ENCODE measurements around the gene PCDHA1. TPM values are rescaled to one million over a fixed set of nuclear protein-coding genes. Genes with fewer than 3 reads are reported as not detected.
A peak's percentile ranks its signal among the peaks of the same experiment; 100 is the strongest.

The PCDHA1 gene
- total and polyA plus RNA-seq, 9 of the 15 experiments (the other 6 are each of a cell fraction or from before 2014, with no cell fraction given), result not detected

DNA sequence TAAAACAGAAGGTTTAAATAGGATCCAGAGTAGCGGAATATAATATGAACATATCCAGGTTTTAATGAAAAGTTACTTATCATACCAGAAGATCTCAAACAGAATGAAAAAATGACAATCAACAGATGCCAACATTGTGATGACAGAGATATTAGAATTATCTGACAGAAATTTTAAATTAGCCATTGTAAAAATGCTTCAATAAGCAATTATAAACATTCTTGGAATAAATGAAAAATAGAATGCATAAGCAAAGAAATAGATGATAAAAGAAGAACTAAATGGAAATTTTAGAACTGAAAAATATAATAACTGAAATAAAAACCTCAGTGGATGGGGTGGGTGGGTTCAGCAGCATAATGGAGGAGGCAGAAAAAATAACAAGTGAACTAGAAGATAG is 48.5 kb upstream of the PCDHA1 start:
- FAIRE-seq, result no peak
- no peak for TF ChIP-seq SNIP1 (IDR thresholded peaks at IDR 0.05; ENCODE audit: low read depth)
- no peak for TF ChIP-seq ZNF445 (CRISPR knock-in tag; IDR thresholded peaks at IDR 0.05; ENCODE audit: low read depth)
- TF ChIP-seq ETV5 (CRISPR knock-in tag; IDR thresholded peaks at IDR 0.05; ENCODE audit: low read depth), result no peak
- no peak for TF ChIP-seq KAT7 (CRISPR knock-in tag; IDR thresholded peaks at IDR 0.05; ENCODE audit: borderline replicate concordance)
- TF ChIP-seq C11orf30 (IDR thresholded peaks at IDR 0.05; ENCODE audit: low read depth), result 0 out of 2 replicates have a peak, but pooled peaks have one; percentile 5
- no peak for TF ChIP-seq GATA2 (CRISPR knock-in tag; IDR thresholded peaks at IDR 0.05)
- no peak for TF ChIP-seq POU5F1 (IDR thresholded peaks at IDR 0.05; ENCODE audit: borderline replicate concordance, low read depth, low read length, partially characterized antibody)
- no peak for TF ChIP-seq TAF7 (tag; IDR thresholded peaks at IDR 0.05)
- TF ChIP-seq, protein P1, sequence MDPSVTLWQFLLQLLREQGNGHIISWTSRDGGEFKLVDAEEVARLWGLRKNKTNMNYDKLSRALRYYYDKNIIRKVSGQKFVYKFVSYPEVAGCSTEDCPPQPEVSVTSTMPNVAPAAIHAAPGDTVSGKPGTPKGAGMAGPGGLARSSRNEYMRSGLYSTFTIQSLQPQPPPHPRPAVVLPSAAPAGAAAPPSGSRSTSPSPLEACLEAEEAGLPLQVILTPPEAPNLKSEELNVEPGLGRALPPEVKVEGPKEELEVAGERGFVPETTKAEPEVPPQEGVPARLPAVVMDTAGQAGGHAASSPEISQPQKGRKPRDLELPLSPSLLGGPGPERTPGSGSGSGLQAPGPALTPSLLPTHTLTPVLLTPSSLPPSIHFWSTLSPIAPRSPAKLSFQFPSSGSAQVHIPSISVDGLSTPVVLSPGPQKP (CRISPR knock-in tag; IDR thresholded peaks at IDR 0.05), result no peak
- no peak for TF ChIP-seq GATAD2B (IDR thresholded peaks at IDR 0.05; ENCODE audit: borderline replicate concordance)
- TF ChIP-seq NR4A1 (CRISPR knock-in tag; IDR thresholded peaks at IDR 0.05), result no peak
- TF ChIP-seq NR4A1 (tag; IDR thresholded peaks at IDR 0.05), result no peak
- peak; percentile 56 for TF ChIP-seq ZNF316 (IDR thresholded peaks at IDR 0.05)
- TF ChIP-seq THRAP3 (IDR thresholded peaks at IDR 0.05; ENCODE audit: borderline replicate concordance), result no peak
- TF ChIP-seq RB1 (IDR thresholded peaks at IDR 0.05; ENCODE audit: low read depth), result no peak
- TF ChIP-seq PTBP1 (IDR thresholded peaks at IDR 0.05; ENCODE audit: low read depth, low read length), result no peak
- no TSS peak for BruUV-seq (replicated peaks)
- ChIA-PET CTCF (ENCODE audit: low intra/inter-chr PET ratio) (no interaction called here), POLR2A (interaction anchor here (0.6 kb wide), 1 partner anchor 12 kb away, joined by 3 read pairs; no protein-coding TSS in a partner anchor)
- WGBS (ENCODE audit: insufficient coverage, low coverage, missing lambda C conversion rate), result 0% methylated on average over 1 of the region's 1 CpG
- Histone ChIP-seq H3K4me3 (no peak overlapping the region), H3K9me1 (ENCODE audit: control insufficient read depth, insufficient read depth, low read length) (no peaks in the 10 kb centered on the region), H4K20me1 (replicated peaks; ENCODE audit: control insufficient read depth, insufficient read depth, low read length) (no peaks in the 10 kb centered on the region), H3K79me2 (ENCODE audit: control insufficient read depth, insufficient read depth, low read length) (no peaks in the 10 kb centered on the region), H3K4me1 (replicated peaks in 1 of 2; ENCODE audit: control insufficient read depth in 2 of 2, insufficient read depth in 2 of 2, low read length in 2 of 2) (no peaks in the 10 kb centered on the region), H3K9ac (ENCODE audit: insufficient read depth in 1 of 2, low read depth in 2 of 2, low read length in 2 of 2) (no peak overlapping the region), H2AFZ (ENCODE audit: low read depth, low read length) (no peak overlapping the region), H3K4me2 (ENCODE audit: insufficient read depth, low read length) (no peak overlapping the region), H3K27ac (ENCODE audit: extremely low read depth, low read depth, low read length) (no peak overlapping the region), H3K27me3 (ENCODE audit: control insufficient read depth in 2 of 2, insufficient read depth in 2 of 2, low read length in 2 of 2) (no peaks in the 10 kb centered on the region), H3K9me3 (replicated peaks; ENCODE audit: control insufficient read depth, insufficient read depth, low read depth, low read length) (no peaks in the 10 kb centered on the region; the same call in 1 of the 2 replicates), H3K36me3 (ENCODE audit: control insufficient read depth, insufficient read depth, low read length) (no peaks in the 10 kb centered on the region)
- no peak for ATAC-seq
- no peak for DNase-seq (ENCODE audit: extremely low read depth in 1 of 4, low spot score in 3 of 4)
- in situ Hi-C loops (cut with MboI) (no loop called here), intact Hi-C loops (cut with micrococcal nuclease) (no loop called here)

Measured in K562 (cell line).